Liver (tissue), 9 donors: ENCODE results near the gene VSIR. TPM values are rescaled to one million over a fixed set of nuclear protein-coding genes. Genes with fewer than 3 reads are reported as not detected.

Source experiments
- DNase-seq: peaks from one replicate; pipeline ENCODE4 v3.0.0-alpha.2; 2017; ENCODE audit warnings: low spot score
- H3K27ac ChIP-seq, 2 donors: one replicate each; pipeline ENCODE4 v1.7.0; 2013; ENCODE audit warnings: inconsistent platforms in 2 of 2, low read length in 2 of 2, control low read depth in 1 of 2, low read depth in 1 of 2, mild to moderate bottlenecking in 1 of 2
- H3K27me3 ChIP-seq, 4 donors: one replicate each; pipeline versions ENCODE4 v1.6.1 to v1.7.0; 2013; ENCODE audit warnings: low read length in 3 of 4, inconsistent platforms in 1 of 4, mild to moderate bottlenecking in 1 of 4, moderate library complexity in 1 of 4; ENCODE audit not compliant: control insufficient read depth in 4 of 4, insufficient read depth in 4 of 4
- H3K36me3 ChIP-seq, 4 donors: one replicate each; pipeline versions ENCODE4 v1.6.1 to v1.7.0; 2013; ENCODE audit warnings: low read length in 3 of 4, mild to moderate bottlenecking in 3 of 4, low read depth in 1 of 4, moderate library complexity in 1 of 4; ENCODE audit not compliant: control insufficient read depth in 4 of 4, insufficient read depth in 3 of 4
- H3K4me1 ChIP-seq, 4 donors: one replicate each; pipeline versions ENCODE4 v1.6.1 to v1.7.0; 2013; ENCODE audit warnings: low read length in 3 of 4, mild to moderate bottlenecking in 3 of 4, moderate library complexity in 1 of 4; ENCODE audit not compliant: control insufficient read depth in 4 of 4, insufficient read depth in 4 of 4
- H3K4me3 ChIP-seq, 3 donors: one replicate each; pipeline versions ENCODE4 v1.6.1 to v1.7.0; 2013; ENCODE audit warnings: low read length in 3 of 3, control low read depth in 1 of 3, low read depth in 1 of 3, mild to moderate bottlenecking in 1 of 3
- H3K9ac ChIP-seq, 2 donors: one replicate each; pipeline ENCODE4 v1.7.0; 2013; ENCODE audit warnings: low read length in 2 of 2, mild to moderate bottlenecking in 2 of 2, moderate library complexity in 2 of 2, control low read depth in 1 of 2, low read depth in 1 of 2
- H3K9me3 ChIP-seq, 4 donors: one replicate each; pipeline versions ENCODE4 v1.6.1 to v1.7.0; 2013; ENCODE audit warnings: low read length in 3 of 4; ENCODE audit not compliant: control insufficient read depth in 4 of 4
- FOXA2 ChIP-seq: IDR thresholded peaks from 2 replicates; pipeline ENCODE4 v1.6.1; 2016; ENCODE audit warnings: antibody characterized with exemption
- GABPA ChIP-seq, 2 donors: IDR thresholded peaks in 1 of 2; conservative IDR thresholded peaks in 1 of 2; 2 replicates each; pipeline ENCODE4 v1.6.1; 2016; ENCODE audit warnings: antibody characterized with exemption in 2 of 2, mild to moderate bottlenecking in 1 of 2, moderate library complexity in 1 of 2
- HNF4A ChIP-seq, 2 donors: conservative IDR thresholded peaks; 2 replicates each; pipeline ENCODE4 v1.6.1; 2016; ENCODE audit warnings: antibody characterized with exemption in 2 of 2, mild to moderate bottlenecking in 2 of 2
- JUND ChIP-seq, 2 donors: IDR thresholded peaks; 2 replicates each; pipeline ENCODE4 v1.6.1; 2016; ENCODE audit warnings: antibody characterized with exemption in 2 of 2
- NR2F2 ChIP-seq: IDR thresholded peaks from 2 replicates; pipeline ENCODE4 v1.6.1; 2016; ENCODE audit warnings: antibody characterized with exemption
- RXRA ChIP-seq, 2 donors: IDR thresholded peaks; 2 replicates each; pipeline ENCODE4 v1.6.1; 2017 to 2018; ENCODE audit warnings: antibody characterized with exemption in 2 of 2, mild to moderate bottlenecking in 1 of 2
- TAF1 ChIP-seq: conservative IDR thresholded peaks from 2 replicates; pipeline ENCODE4 v1.6.1; 2016; ENCODE audit warnings: antibody characterized with exemption, mild to moderate bottlenecking
- YY1 ChIP-seq: IDR thresholded peaks from 2 replicates; pipeline ENCODE4 v1.6.1; 2016; ENCODE audit warnings: antibody characterized with exemption, mild to moderate bottlenecking
- WGBS: extraction: QIAGEN DNeasy Blood & Tissue Kit; methylation state at CpG from one replicate; pipeline ENCODE4 v1.1.7; 2013; 5-methylcytosine and 5-hydroxymethylcytosine counted together
- polyA plus RNA-seq, 2 donors: library from polyadenylated mRNA; stranded (reverse) in 1 of 2; unstranded in 1 of 2; fragments of 200-250 nt in 1 of 2; fragments of >200 nt in 1 of 2; fragmentation: Nextera tagmentation in 1 of 2; extraction: Ambion mirVana in 1 of 2; gene quantifications; one replicate each; pipeline versions ENCODE4 v1.2.1 to v1.2.3, GENCODE V29; 2013 to 2015
- total RNA-seq, 2 donors: library from RNA; depleted of rRNA; stranded (reverse); fragments of >200 nt; gene quantifications; one replicate each; pipeline ENCODE4 v1.2.3, GENCODE V29; 2014
- TF ChIP-seq, protein P1 (sequence below): IDR thresholded peaks from 2 replicates; pipeline ENCODE4 v1.6.1; 2016; ENCODE audit warnings: antibody characterized with exemption
- TF ChIP-seq, protein P2 (sequence below): IDR thresholded peaks from 2 replicates; pipeline ENCODE4 v1.6.1; 2016; ENCODE audit warnings: antibody characterized with exemption
- TF ChIP-seq, protein P3 (sequence below): fragments of 150-350 bp; IDR thresholded peaks from 2 replicates; pipeline ENCODE4 v1.5.1; 2017; ENCODE audit warnings: improper control_type of control experiment, low read depth, low read length; ENCODE audit not compliant: missing input control
- TF ChIP-seq, protein P4 (sequence below): IDR thresholded peaks from 2 replicates; pipeline ENCODE4 v1.6.1; 2016; ENCODE audit warnings: antibody characterized with exemption, mild to moderate bottlenecking
- donor health status: healthy.
- donor health status: healthy.
- donor health status: healthy.
- donor health status: healthy.
- donor health status: healthy.

Gene VSIR
- total and polyA plus RNA-seq, 4 donors: 7.2 to 12.2 (median 10.8) TPM

DNA sequence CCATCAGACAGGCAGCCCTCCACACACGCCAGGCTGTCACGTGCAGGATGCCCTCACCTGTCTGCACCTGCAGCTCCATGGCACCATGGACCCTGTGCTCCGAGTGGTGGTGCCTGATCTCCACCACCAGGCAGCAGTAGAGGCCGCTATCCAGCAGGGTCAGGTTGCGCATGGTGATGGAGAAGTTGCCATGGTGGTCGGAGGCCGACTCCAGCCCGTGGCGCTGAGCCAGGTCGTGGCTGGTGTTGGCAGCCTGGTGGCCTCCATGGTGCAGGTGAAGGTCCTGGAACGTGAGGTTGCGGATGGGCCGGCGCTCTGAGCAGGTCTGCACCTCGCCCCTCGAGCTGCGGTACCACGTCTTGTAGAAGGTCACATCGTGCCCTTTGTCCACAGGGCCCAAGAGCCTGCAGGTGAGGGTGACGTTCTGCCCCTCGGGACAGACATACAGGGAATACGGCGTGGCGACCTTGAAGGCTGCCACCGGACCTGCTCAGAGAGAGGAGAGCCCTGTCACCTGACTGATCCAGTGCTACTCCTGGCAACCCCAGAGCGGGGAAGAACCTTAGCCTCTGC lies 11.7 kb downstream of the VSIR start (continued):
- TF ChIP-seq, protein P1, sequence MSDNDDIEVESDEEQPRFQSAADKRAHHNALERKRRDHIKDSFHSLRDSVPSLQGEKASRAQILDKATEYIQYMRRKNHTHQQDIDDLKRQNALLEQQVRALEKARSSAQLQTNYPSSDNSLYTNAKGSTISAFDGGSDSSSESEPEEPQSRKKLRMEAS: no peak
- TF ChIP-seq RXRA (IDR thresholded peaks at IDR 0.05) (no peak), YY1 (no peak), NR2F2 (no peak)
- TF ChIP-seq, protein P2, sequence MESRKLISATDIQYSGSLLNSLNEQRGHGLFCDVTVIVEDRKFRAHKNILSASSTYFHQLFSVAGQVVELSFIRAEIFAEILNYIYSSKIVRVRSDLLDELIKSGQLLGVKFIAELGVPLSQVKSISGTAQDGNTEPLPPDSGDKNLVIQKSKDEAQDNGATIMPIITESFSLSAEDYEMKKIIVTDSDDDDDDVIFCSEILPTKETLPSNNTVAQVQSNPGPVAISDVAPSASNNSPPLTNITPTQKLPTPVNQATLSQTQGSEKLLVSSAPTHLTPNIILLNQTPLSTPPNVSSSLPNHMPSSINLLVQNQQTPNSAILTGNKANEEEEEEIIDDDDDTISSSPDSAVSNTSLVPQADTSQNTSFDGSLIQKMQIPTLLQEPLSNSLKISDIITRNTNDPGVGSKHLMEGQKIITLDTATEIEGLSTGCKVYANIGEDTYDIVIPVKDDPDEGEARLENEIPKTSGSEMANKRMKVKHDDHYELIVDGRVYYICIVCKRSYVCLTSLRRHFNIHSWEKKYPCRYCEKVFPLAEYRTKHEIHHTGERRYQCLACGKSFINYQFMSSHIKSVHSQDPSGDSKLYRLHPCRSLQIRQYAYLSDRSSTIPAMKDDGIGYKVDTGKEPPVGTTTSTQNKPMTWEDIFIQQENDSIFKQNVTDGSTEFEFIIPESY: no peak

DNA sequence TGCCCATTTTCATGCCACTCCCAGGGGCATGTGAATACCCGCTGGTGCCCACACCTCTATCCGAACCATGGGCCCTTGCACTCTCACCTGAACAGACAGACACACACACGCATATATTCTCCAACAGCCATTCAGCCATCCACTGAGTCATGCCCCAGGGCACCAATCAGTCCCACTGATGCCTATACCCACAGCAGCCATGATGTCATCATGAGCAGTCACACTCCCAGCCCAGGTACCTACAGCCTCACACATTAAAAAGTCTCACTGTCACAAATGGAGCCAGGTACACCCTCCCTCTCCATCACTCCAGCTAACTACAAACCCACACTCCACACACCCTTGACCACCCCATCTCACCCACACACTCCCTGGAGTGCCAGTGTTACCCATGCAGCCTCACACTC lies 12.2 kb downstream of the VSIR start:
- 94% methylated on average over 3 of the region's 3 CpGs for WGBS
- no peak for DNase-seq
- H3K4me1 ChIP-seq: no peaks in the 10 kb centered on the region
- no peak overlapping the region for H3K4me3 ChIP-seq
- H3K27me3 ChIP-seq: no peaks in the 10 kb centered on the region
- peaks cover 0 to 3% (median 0%) of the 10 kb centered on the region in 4 donors for H3K36me3 ChIP-seq
- H3K9me3 ChIP-seq: no peaks in the 10 kb centered on the region
- TF ChIP-seq HNF4A (conservative IDR thresholded peaks at IDR 0.05) (no peak), FOXA2 (no peak), TAF1 (no peak), JUND (IDR thresholded peaks at IDR 0.05) (no peak), GABPA (IDR thresholded peaks at IDR 0.05 in 1 of 2, conservative IDR thresholded peaks at IDR 0.05 in 1 of 2) (no peak), NR2F2 (no peak)
- TF ChIP-seq, protein P3, sequence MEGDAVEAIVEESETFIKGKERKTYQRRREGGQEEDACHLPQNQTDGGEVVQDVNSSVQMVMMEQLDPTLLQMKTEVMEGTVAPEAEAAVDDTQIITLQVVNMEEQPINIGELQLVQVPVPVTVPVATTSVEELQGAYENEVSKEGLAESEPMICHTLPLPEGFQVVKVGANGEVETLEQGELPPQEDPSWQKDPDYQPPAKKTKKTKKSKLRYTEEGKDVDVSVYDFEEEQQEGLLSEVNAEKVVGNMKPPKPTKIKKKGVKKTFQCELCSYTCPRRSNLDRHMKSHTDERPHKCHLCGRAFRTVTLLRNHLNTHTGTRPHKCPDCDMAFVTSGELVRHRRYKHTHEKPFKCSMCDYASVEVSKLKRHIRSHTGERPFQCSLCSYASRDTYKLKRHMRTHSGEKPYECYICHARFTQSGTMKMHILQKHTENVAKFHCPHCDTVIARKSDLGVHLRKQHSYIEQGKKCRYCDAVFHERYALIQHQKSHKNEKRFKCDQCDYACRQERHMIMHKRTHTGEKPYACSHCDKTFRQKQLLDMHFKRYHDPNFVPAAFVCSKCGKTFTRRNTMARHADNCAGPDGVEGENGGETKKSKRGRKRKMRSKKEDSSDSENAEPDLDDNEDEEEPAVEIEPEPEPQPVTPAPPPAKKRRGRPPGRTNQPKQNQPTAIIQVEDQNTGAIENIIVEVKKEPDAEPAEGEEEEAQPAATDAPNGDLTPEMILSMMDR: no peak
- TF ChIP-seq, protein P2: no peak
- TF ChIP-seq, protein P4, sequence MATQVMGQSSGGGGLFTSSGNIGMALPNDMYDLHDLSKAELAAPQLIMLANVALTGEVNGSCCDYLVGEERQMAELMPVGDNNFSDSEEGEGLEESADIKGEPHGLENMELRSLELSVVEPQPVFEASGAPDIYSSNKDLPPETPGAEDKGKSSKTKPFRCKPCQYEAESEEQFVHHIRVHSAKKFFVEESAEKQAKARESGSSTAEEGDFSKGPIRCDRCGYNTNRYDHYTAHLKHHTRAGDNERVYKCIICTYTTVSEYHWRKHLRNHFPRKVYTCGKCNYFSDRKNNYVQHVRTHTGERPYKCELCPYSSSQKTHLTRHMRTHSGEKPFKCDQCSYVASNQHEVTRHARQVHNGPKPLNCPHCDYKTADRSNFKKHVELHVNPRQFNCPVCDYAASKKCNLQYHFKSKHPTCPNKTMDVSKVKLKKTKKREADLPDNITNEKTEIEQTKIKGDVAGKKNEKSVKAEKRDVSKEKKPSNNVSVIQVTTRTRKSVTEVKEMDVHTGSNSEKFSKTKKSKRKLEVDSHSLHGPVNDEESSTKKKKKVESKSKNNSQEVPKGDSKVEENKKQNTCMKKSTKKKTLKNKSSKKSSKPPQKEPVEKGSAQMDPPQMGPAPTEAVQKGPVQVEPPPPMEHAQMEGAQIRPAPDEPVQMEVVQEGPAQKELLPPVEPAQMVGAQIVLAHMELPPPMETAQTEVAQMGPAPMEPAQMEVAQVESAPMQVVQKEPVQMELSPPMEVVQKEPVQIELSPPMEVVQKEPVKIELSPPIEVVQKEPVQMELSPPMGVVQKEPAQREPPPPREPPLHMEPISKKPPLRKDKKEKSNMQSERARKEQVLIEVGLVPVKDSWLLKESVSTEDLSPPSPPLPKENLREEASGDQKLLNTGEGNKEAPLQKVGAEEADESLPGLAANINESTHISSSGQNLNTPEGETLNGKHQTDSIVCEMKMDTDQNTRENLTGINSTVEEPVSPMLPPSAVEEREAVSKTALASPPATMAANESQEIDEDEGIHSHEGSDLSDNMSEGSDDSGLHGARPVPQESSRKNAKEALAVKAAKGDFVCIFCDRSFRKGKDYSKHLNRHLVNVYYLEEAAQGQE: no peak
- H3K27ac ChIP-seq: no peak overlapping the region
- no peak overlapping the region for H3K9ac ChIP-seq
